Small intestine (tissue), 7 donors: Measurements from ENCODE around the gene AJAP1. TPM values are rescaled to one million over a fixed set of nuclear protein-coding genes. Genes with fewer than 3 reads are reported as not detected.
"Not testable (repeated sequence)": the region's sequence is repeated elsewhere in the genome, so short reads cannot be mapped to it uniquely, and the experiment has no call there.

Source experiments
- DNase-seq, 2 donors: peaks; one replicate each; pipeline versions ENCODE4 v3.0.0 to v3.0.0-alpha.2; 2013
- FAIRE-seq: peaks from 2 replicates; lab custom pipeline; 2012; peaks lifted over from hg19 to GRCh38; lab: Jason Lieb, UNC
- H3K27ac ChIP-seq, 3 donors: one replicate each; pipeline ENCODE4 v1.5.1; 2013; ENCODE audit warnings: low read length in 2 of 3, mild to moderate bottlenecking in 2 of 3, control low read depth in 1 of 3, inconsistent platforms in 1 of 3, low read depth in 1 of 3, moderate library complexity in 1 of 3
- H3K27me3 ChIP-seq, 3 donors: one replicate each; pipeline ENCODE4 v1.6.1; 2013; ENCODE audit warnings: low read length in 3 of 3, inconsistent platforms in 1 of 3; ENCODE audit not compliant: control insufficient read depth in 3 of 3, insufficient read depth in 3 of 3
- H3K36me3 ChIP-seq, 3 donors: one replicate each; pipeline ENCODE4 v1.6.1; 2013; ENCODE audit warnings: low read length in 3 of 3, inconsistent platforms in 1 of 3, low read depth in 1 of 3, mild to moderate bottlenecking in 1 of 3, moderate library complexity in 1 of 3; ENCODE audit not compliant: control insufficient read depth in 3 of 3, insufficient read depth in 2 of 3
- H3K4me1 ChIP-seq, 3 donors: one replicate each; pipeline ENCODE4 v1.6.1; 2013; ENCODE audit warnings: low read length in 2 of 3, inconsistent platforms in 1 of 3, low read depth in 1 of 3, mild to moderate bottlenecking in 1 of 3, moderate library complexity in 1 of 3; ENCODE audit not compliant: control insufficient read depth in 3 of 3, insufficient read depth in 2 of 3
- H3K4me3 ChIP-seq, 3 donors: one replicate each; pipeline ENCODE4 v1.5.1; 2013; ENCODE audit warnings: low read length in 3 of 3, control low read depth in 1 of 3, inconsistent platforms in 1 of 3, low read depth in 1 of 3, mild to moderate bottlenecking in 1 of 3, moderate library complexity in 1 of 3
- H3K9me3 ChIP-seq, 2 donors: one replicate each; pipeline ENCODE4 v1.6.1; 2013; ENCODE audit warnings: low read depth in 1 of 2, low read length in 1 of 2; ENCODE audit not compliant: control insufficient read depth in 2 of 2, insufficient read depth in 1 of 2
- WGBS, 3 donors: extraction: QIAGEN DNeasy Blood & Tissue Kit; methylation state at CpG; one replicate each; pipeline ENCODE4 v1.1.7; 2013; 5-methylcytosine and 5-hydroxymethylcytosine counted together
- polyA plus RNA-seq, 4 donors: library from polyadenylated mRNA; stranded (reverse) in 3 of 4; unstranded in 1 of 4; fragments of 200-250 nt in 3 of 4; fragments of 120-200 nt in 1 of 4; gene quantifications; one replicate each; pipeline versions ENCODE4 v1.2.1 to v1.2.3, GENCODE V29; 2013
- donor health status: healthy with polysubstance abuse.
- donor health status: control.
- donor health status: control.
- donor health status: Bipolar disorder and iron deficiency.
- donor health status: healthy.

The AJAP1 gene
- polyA plus RNA-seq, 4 donors: 0.13 to 0.27 (median 0.27) TPM; not detected in 1

- no peaks in the 10 kb centered on the region for H3K36me3 ChIP-seq
- no peaks in the 10 kb centered on the region for H3K9me3 ChIP-seq
- DNase-seq (no peak), FAIRE-seq (no peak)
- no peak overlapping the region for H3K4me3 ChIP-seq
- no peaks in the 10 kb centered on the region for H3K4me1 ChIP-seq
- 74 to 78% (median 78%) methylated on average over 8 of the region's 8 CpGs for WGBS, 3 donors
- H3K27me3 ChIP-seq: peaks cover 0 to 9% (median 4%) of the 10 kb centered on the region in 3 donors
- no peak overlapping the region for H3K27ac ChIP-seq
Observed at GRCh38 chr1:4664606-4665005, 10.2 kb downstream of the AJAP1 start.

GRCh38 chr1:4665456-4665855, 11.0 kb downstream of the AJAP1 start:
- peaks cover 0 to 7% (median 0%) of the 10 kb centered on the region in 3 donors for H3K27me3 ChIP-seq
- no peak overlapping the region for H3K4me3 ChIP-seq
- WGBS, 3 donors: 75 to 80% (median 80%) methylated on average over 9 of the region's 9 CpGs
- no peak for FAIRE-seq
- no peaks in the 10 kb centered on the region for H3K9me3 ChIP-seq
- no peak for DNase-seq
- no peak overlapping the region for H3K27ac ChIP-seq
- H3K36me3 ChIP-seq: no peaks in the 10 kb centered on the region
- no peaks in the 10 kb centered on the region for H3K4me1 ChIP-seq

GRCh38 chr1:4666683-4667082, 12.3 kb downstream of the AJAP1 start:
- not testable (repeated sequence) for H3K4me3 ChIP-seq, H3K27ac ChIP-seq, H3K27me3 ChIP-seq, DNase-seq, FAIRE-seq, H3K36me3 ChIP-seq, H3K9me3 ChIP-seq, H3K4me1 ChIP-seq
- WGBS, 3 donors: 87 to 92% (median 88%) methylated on average over 17 to 19 of the region's 19 CpGs

- 37 to 53% (median 51%) methylated on average over 13 of the region's 13 CpGs for WGBS, 3 donors
- H3K36me3 ChIP-seq: no peaks in the 10 kb centered on the region
- DNase-seq: no peak
- FAIRE-seq: no peak
- no peaks in the 10 kb centered on the region for H3K9me3 ChIP-seq
- peaks cover 0 to 7% (median 0%) of the 10 kb centered on the region in 3 donors for H3K27me3 ChIP-seq
- H3K4me3 ChIP-seq: no peak overlapping the region
- H3K4me1 ChIP-seq: no peaks in the 10 kb centered on the region
- H3K27ac ChIP-seq: no peak overlapping the region
Observed at GRCh38 chr1:4668743-4669700, 14.6 kb downstream of the AJAP1 start.

GRCh38 chr1:4670265-4670664, 15.9 kb downstream of the AJAP1 start:
- H3K27me3 ChIP-seq: peaks cover 0 to 4% (median 0%) of the 10 kb centered on the region in 3 donors
- H3K36me3 ChIP-seq: no peaks in the 10 kb centered on the region
- no peak overlapping the region for H3K27ac ChIP-seq
- H3K4me3 ChIP-seq: no peak overlapping the region
- DNase-seq (no peak), FAIRE-seq (no peak)
- H3K9me3 ChIP-seq: no peaks in the 10 kb centered on the region
- no peaks in the 10 kb centered on the region for H3K4me1 ChIP-seq
- WGBS, 3 donors: 59 to 76% (median 66%) methylated on average over 4 of the region's 4 CpGs

- Histone ChIP-seq H3K4me3 (no peak overlapping the region), H3K36me3 (no peaks in the 10 kb centered on the region), H3K4me1 (no peaks in the 10 kb centered on the region), H3K27ac (no peak overlapping the region), H3K9me3 (no peaks in the 10 kb centered on the region), H3K27me3 (peaks cover 0 to 1% (median 0%) of the 10 kb centered on the region in 3 donors)
- WGBS, 3 donors: 65 to 77% (median 68%) methylated on average over 13 of the region's 13 CpGs
- no peak for DNase-seq
- FAIRE-seq: no peak
Observed at GRCh38 chr1:4671828-4672227, 17.4 kb downstream of the AJAP1 start.

GRCh38 chr1:4673494-4673893, 19.1 kb downstream of the AJAP1 start:
- Histone ChIP-seq H3K36me3 (no peaks in the 10 kb centered on the region), H3K27ac (no peak overlapping the region), H3K4me3 (no peak overlapping the region), H3K27me3 (no peaks in the 10 kb centered on the region), H3K9me3 (peaks cover 0 to 6% of the 10 kb centered on the region in 2 donors), H3K4me1 (no peaks in the 10 kb centered on the region)
- 64 to 75% (median 74%) methylated on average over 9 of the region's 9 CpGs for WGBS, 3 donors
- DNase-seq: no peak
- no peak for FAIRE-seq

GRCh38 chr1:4674117-4674516, 19.7 kb downstream of the AJAP1 start:
- Histone ChIP-seq H3K4me1 (no peaks in the 10 kb centered on the region), H3K27me3 (no peaks in the 10 kb centered on the region), H3K9me3 (peaks cover 0 to 8% of the 10 kb centered on the region in 2 donors), H3K4me3 (no peak overlapping the region), H3K36me3 (no peaks in the 10 kb centered on the region), H3K27ac (no peak overlapping the region)
- FAIRE-seq (no peak), DNase-seq (no peak)
- 51 to 67% (median 54%) methylated on average over 5 of the region's 5 CpGs for WGBS, 3 donors
